GM12801 (cell line): ENCODE results near the gene C2orf81.

Experiments used
- TF ChIP-seq, protein P1 (sequence below): IDR thresholded peaks from one replicate; pipeline ENCODE4 v1.5.1; 2011; ENCODE audit warnings: control low read depth; ENCODE audit not compliant: insufficient read length; ENCODE audit errors: extremely low read depth

The C2orf81 gene

DNA sequence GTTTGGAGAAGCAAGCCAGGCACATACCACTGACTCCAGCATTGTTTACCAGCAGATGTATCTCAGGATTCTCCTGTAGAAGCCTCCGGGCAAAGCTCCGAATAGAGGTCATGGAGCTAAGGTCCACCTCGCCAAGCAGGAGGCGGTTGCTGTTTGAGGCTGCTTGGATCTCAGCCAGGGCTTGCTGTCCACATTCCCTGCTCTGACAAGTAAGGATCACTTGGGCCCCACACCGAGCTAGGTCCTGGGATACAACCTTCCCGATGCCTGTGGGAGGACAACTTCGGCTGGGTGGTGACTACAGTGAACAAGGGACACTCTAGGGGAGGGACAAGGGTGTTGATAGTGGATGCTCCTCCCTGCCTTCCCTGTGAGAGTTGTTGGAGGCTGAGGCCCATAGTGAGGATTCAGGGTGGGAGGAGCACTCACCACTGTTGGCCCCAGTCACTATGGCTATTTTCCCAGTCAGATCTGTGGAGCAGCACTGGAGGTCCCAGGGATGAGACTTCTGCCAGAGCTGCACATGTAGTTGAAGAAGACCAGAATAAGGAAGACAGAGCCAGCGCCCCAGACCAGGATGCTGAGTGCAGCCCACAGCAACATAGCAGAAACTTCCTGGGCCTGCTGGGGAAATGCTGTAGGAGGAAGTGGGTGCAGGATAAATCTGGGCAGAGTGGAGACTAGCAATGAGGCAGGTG is 8.3 kb downstream of the C2orf81 start:
- TF ChIP-seq, protein P1, sequence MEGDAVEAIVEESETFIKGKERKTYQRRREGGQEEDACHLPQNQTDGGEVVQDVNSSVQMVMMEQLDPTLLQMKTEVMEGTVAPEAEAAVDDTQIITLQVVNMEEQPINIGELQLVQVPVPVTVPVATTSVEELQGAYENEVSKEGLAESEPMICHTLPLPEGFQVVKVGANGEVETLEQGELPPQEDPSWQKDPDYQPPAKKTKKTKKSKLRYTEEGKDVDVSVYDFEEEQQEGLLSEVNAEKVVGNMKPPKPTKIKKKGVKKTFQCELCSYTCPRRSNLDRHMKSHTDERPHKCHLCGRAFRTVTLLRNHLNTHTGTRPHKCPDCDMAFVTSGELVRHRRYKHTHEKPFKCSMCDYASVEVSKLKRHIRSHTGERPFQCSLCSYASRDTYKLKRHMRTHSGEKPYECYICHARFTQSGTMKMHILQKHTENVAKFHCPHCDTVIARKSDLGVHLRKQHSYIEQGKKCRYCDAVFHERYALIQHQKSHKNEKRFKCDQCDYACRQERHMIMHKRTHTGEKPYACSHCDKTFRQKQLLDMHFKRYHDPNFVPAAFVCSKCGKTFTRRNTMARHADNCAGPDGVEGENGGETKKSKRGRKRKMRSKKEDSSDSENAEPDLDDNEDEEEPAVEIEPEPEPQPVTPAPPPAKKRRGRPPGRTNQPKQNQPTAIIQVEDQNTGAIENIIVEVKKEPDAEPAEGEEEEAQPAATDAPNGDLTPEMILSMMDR = no peak

DNA sequence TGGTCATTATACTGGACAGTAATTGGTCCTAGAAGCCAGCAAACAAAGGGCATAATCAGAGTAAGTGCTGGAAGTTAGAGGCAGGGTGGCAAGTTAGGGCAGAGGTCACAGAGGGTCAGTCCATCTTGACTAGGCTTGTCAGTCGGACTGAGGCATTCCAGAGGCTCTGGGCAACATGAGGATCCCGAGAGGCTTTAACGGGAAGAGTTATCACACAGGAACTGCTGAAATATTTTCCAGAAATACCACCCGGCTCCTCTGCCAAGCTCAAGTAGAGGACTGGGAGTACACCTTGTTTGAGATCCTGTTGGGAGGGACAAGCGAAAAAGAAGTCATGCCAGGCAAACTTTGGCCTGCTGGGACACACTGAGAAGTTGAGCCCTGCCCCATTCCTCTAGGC is 13.7 kb downstream of the C2orf81 start:
- TF ChIP-seq, protein P1 = no peak

DNA sequence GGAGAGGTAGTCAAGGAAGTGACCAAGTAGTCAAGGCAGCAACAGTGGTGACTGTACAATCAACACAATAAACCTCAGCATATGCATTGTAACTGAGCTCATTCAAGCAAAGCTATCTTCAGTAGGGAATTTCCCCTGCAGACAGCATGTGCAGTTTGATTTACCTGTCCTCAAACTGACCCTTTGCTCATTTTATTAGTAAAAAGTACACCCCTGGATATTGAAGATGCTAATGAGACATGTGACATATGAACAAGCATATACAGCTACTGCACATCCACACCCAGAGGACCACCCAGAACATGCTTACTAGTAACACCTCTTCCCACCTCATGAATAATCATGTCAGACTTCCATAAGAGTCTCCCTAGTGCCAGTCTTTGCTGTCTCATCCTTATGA is 15.4 kb downstream of the C2orf81 start:
- TF ChIP-seq, protein P1 = no peak

DNA sequence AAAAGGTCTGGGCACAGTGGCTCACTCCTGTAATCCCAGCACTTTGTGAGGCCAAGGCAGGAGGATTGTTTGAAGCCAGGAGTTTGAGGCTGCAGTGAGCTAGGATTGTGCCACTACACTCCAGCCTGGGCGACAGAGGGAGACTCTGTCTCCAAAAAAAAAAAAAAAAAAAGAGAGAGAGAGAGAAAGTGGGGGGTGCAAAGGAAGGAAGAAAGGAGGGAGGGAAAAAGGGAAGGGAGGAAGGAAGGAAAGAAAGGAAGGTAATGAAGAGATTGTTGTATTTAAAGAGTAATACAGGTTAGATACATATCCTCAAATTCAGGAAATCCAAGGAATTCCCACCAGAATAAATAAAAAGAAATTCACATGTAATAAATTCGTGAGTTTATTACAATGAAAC is 19.5 kb downstream of the C2orf81 start:
- TF ChIP-seq, protein P1 = no peak

DNA sequence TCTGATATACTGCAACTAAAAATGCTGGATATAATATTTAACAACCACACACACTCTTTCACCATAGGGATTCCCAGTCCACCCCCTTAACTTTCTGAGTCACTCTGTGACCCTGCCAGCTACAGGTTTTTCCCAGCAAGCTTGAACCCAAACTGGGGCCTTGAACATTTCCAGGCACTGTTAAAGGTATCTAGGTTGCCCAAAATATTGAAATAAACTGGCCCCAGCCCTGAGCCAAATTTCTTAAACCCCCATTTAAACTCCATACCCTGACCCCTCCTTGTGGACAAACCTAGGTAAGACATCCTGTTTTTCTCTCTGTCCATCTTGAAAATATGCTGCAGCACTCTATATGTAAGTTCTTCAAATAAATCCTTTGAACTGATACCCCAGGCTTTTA is 21.6 kb downstream of the C2orf81 start:
- TF ChIP-seq, protein P1 = no peak

DNA sequence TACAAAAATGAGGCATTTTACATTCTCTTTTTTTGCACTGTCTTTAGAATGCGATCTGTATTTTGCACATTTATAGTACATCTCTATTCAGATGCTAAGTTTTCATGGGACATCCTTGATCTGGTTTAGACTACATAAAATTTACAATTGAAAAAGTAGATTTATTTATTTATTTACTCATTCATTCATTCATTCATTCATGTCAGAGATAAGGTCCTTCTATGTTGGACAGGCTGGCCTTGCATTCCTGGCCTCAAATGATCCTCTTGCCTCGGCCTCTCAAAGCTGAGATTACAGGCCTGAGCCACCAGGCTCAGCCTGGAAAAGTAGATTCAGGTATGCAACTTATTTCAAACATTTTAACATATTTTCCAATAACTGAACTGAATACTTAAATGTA is 25.3 kb downstream of the C2orf81 start:
- TF ChIP-seq, protein P1 = no peak

DNA sequence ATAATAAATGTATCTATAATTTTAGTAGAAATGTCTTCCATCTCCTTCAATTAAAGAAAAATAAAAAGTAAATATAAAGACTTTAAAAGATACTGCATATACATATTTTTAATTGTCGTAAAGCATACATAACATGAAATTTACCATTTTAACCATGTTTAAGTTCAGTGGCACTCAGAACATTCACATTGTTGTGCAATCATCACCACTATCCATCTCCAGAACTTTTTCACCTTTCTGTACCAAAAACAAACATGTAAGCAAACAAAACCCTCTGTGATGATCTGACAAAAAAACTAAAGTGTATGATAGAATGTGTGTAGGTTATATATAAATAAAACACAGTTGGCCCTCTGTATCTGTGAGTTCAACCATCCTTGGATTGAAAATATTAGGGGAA is 27.9 kb downstream of the C2orf81 start:
- TF ChIP-seq, protein P1 = no peak
